Endothelial cell (in vitro differentiated cells): Measurements from ENCODE around the gene NUBPL. TPM values are rescaled to one million over a fixed set of nuclear protein-coding genes. Genes with fewer than 3 reads are reported as not detected.

ENCODE experiments used
- DNase-seq: peaks from one replicate; pipeline ENCODE4 v3.0.0; 2021; ENCODE audit warnings: low spot score
- H3K27ac Mint-ChIP-seq: one replicate; pipeline ENCODE4 v1.8.0; 2021; ENCODE audit warnings: mixed read lengths, inconsistent platforms; ENCODE audit not compliant: unreplicated experiment
- H3K27me3 Mint-ChIP-seq: one replicate; pipeline ENCODE4 v1.8.0; 2021; ENCODE audit warnings: mild to moderate bottlenecking, moderate library complexity, mixed read lengths, inconsistent platforms; ENCODE audit not compliant: unreplicated experiment
- H3K36me3 Mint-ChIP-seq: one replicate; pipeline ENCODE4 v1.8.0; 2021; ENCODE audit warnings: mild to moderate bottlenecking, low read depth, mixed read lengths, inconsistent platforms; ENCODE audit not compliant: unreplicated experiment
- H3K4me1 Mint-ChIP-seq: one replicate; pipeline ENCODE4 v1.8.0; 2021; ENCODE audit warnings: mild to moderate bottlenecking, mixed read lengths, inconsistent platforms; ENCODE audit not compliant: unreplicated experiment
- H3K4me3 Mint-ChIP-seq: one replicate; pipeline ENCODE4 v1.8.0; 2021; ENCODE audit warnings: mild to moderate bottlenecking, mixed read lengths, inconsistent platforms; ENCODE audit not compliant: unreplicated experiment
- H3K9me3 Mint-ChIP-seq: one replicate; pipeline ENCODE4 v1.8.0; 2021; ENCODE audit warnings: mixed read lengths, inconsistent platforms; ENCODE audit not compliant: unreplicated experiment
- total RNA-seq: library from RNA; stranded (reverse); fragmentation: NEBNext Ultra II Directional; extraction: Animal tissue kit (Norgen Biotek cat#: 25700); gene quantifications from one replicate; pipeline ENCODE4 v1.2.1, GENCODE V29; 2021; ENCODE audit not compliant: unreplicated experiment
- TF ChIP-seq, protein P1 (sequence below): fragments of 200-600 bp; sonication (generic); IDR thresholded peaks from one replicate; pipeline ENCODE4 v1.5.0; 2021; ENCODE audit warnings: antibody characterized with exemption; ENCODE audit not compliant: unreplicated experiment

NUBPL gene
- total RNA-seq, 1 donor from 2014 or later: 11.3 TPM

DNA sequence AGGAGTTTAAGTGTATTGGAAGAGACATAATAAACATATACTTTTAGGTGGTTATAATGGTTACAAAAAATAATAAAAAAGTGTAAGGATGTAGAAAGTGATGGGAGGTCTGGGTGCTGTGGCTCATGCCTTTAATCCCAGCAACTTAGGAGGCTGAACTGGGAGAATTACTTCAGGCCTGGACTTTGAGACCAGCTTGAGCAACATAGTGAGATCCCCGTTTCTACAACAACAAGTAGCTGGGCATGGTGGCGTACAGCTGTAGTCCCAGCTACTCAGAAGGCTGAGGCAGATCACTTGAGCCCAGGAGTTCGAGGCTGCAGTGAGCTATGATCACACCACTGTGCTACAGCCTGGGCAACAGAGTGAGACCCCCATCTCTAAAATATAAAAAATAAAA is 19.0 kb downstream of the NUBPL start:
- H3K4me3 Mint-ChIP-seq: no peak overlapping the region
- no peak overlapping the region for H3K27ac Mint-ChIP-seq
- no peaks in the 10 kb centered on the region for H3K27me3 Mint-ChIP-seq
- no peaks in the 10 kb centered on the region for H3K9me3 Mint-ChIP-seq
- TF ChIP-seq, protein P1, sequence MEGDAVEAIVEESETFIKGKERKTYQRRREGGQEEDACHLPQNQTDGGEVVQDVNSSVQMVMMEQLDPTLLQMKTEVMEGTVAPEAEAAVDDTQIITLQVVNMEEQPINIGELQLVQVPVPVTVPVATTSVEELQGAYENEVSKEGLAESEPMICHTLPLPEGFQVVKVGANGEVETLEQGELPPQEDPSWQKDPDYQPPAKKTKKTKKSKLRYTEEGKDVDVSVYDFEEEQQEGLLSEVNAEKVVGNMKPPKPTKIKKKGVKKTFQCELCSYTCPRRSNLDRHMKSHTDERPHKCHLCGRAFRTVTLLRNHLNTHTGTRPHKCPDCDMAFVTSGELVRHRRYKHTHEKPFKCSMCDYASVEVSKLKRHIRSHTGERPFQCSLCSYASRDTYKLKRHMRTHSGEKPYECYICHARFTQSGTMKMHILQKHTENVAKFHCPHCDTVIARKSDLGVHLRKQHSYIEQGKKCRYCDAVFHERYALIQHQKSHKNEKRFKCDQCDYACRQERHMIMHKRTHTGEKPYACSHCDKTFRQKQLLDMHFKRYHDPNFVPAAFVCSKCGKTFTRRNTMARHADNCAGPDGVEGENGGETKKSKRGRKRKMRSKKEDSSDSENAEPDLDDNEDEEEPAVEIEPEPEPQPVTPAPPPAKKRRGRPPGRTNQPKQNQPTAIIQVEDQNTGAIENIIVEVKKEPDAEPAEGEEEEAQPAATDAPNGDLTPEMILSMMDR: no peak
- H3K4me1 Mint-ChIP-seq: peaks cover 16% of the 10 kb centered on the region
- H3K36me3 Mint-ChIP-seq: peaks cover 3% of the 10 kb centered on the region
- DNase-seq: no peak

DNA sequence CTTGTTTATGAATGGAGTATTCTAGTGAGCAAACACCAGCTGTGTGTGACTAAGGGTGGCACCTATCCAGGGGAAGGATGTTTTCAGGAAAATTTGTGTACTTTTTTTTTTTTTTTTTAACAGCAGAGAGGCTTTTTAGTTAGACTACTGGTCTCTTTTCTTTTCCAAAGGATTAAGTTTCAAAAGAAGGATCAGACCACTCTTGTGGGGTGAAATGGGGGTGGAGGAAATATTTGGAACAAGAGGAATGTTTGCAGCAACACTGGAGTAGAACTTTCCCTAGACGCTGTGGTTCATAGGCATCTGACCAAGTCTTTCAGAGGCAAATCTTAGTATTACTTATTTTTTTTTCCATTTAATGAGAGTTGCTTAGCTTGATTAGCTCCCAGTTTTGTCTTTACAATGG is 21.1 kb downstream of the NUBPL start:
- Mint-ChIP-seq H3K4me3 (no peak overlapping the region), H3K4me1 (peaks cover 16% of the 10 kb centered on the region), H3K36me3 (peaks cover 3% of the 10 kb centered on the region), H3K27ac (no peak overlapping the region), H3K27me3 (no peaks in the 10 kb centered on the region), H3K9me3 (no peaks in the 10 kb centered on the region)
- no peak for DNase-seq
- TF ChIP-seq, protein P1: no peak

DNA sequence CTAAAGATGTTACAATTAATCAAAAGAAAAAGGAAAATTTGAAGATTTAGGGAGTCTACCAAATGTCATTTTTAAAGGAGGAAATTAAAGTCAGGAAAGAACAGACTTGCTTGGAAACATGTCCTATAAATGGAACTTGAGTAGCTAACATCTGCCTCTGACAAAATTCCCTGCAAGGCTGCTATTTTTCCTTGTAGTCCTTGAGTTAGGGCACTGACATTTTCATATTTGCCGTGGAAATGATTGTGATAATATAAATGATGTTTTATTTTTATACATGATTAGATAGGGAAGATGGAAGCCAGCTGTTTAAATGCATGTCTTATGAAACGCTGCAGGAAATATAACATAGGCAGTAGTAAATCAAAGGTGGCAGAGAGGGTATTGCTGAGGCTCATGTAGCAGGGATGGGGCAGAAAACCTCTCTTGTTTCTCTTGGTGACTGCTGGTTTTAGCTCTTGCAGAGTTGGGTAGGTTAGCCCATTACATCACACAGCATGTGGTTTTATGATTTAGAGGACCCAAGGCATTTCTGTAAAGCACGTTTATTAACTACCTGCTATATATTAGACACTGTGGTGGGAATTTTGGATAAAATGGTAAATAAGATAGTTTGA is 21.7 kb downstream of the NUBPL start:
- Mint-ChIP-seq H3K36me3 (no peaks in the 10 kb centered on the region), H3K4me1 (peaks cover 16% of the 10 kb centered on the region), H3K27me3 (no peaks in the 10 kb centered on the region), H3K27ac (no peak overlapping the region), H3K9me3 (no peaks in the 10 kb centered on the region), H3K4me3 (no peak overlapping the region)
- TF ChIP-seq, protein P1: no peak
- no peak for DNase-seq

DNA sequence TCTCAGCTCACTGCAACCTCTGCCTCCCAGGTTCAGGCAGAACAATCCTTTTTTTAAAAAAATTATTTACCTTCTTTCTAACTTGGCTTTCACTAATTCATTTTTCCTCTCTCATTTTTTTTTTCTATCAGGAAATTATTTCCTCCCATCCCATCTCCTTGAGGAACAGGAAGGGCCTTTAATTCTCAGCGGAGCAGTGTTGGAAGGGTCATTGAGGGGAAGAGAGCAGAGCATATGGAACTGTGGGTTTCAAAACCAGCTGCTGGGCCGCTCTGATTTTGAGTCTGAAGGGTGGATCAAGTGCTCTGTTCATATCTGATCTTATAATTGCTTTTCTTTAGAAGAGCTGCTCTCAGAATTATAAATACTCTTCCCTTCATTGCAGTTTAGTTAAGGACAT is 29.0 kb downstream of the NUBPL start:
- Mint-ChIP-seq H3K27me3 (no peaks in the 10 kb centered on the region), H3K27ac (no peak overlapping the region), H3K36me3 (no peaks in the 10 kb centered on the region), H3K4me1 (peaks cover 6% of the 10 kb centered on the region), H3K9me3 (no peaks in the 10 kb centered on the region), H3K4me3 (no peak overlapping the region)
- DNase-seq: no peak
- TF ChIP-seq, protein P1: no peak

DNA sequence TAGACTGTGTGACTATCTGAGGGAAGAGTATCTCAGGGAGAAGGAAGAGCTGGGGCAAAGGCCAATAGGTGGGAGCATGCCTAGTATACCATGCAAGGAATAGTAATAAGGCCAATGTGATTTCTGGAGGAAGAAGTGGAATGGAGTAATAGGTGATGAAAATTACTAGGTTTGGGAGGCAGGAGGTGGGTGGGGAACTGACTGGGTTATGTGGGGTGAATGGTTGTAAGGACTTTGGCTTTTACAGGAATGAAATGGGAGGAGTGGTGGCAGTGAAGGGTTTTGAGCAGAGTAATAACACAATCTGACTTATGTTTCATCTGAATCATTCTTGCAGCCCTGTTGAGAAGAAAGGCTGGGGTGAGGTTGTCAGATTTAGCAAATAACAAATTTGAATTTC is 30.9 kb downstream of the NUBPL start:
- no peak for DNase-seq
- Mint-ChIP-seq H3K36me3 (no peaks in the 10 kb centered on the region), H3K9me3 (no peaks in the 10 kb centered on the region), H3K27me3 (no peaks in the 10 kb centered on the region), H3K4me3 (no peak overlapping the region), H3K4me1 (peaks cover 8% of the 10 kb centered on the region), H3K27ac (no peak overlapping the region)
- TF ChIP-seq, protein P1: no peak
